ENCODE data around the gene GNAI2.
"Not testable (repeated sequence)": the region's sequence is repeated elsewhere in the genome, so short reads cannot be mapped to it uniquely, and the experiment has no call there.

Gene GNAI2

GRCh38 chr3:50226888-50227389 is 9.1 kb upstream of the GNAI2 start:
- DNase-seq (ENCODE audit: low spot score), result peak; percentile 21

GRCh38 chr3:50227390-50228183 is 8.4 kb upstream of the GNAI2 start:
- peak; percentile 94 for DNase-seq (ENCODE audit: low spot score)

DNA sequence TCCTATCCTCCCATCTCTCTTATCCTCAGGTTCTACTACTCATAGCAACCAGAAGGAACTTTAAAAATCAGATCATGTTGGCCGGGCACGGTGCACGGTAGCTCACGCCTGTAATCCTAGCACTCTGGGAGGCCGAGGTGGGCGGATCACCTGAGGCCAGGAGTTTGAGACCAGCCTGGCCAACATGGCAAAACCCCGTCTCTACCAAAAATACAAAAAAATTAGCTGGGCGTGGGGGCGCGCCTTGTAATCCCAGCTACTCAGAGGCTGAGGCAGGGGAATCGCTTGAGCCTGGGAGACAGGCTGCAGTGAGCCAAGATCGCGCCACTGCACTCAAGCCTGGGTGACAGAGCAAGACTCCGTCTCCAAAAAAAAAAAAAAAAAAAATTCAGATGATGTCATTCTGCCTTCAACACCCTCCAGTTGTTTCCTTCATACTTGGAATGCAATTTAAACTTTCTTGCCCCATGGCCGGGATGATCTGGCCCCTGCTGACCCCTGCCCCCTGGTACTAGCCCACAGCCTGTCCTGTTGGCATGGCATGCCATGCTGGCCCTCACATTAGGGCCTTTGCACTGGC is 7.7 kb upstream of the GNAI2 start:
- DNase-seq (ENCODE audit: low spot score), result not testable (repeated sequence)

- no peak for DNase-seq (ENCODE audit: low spot score)
Observed at GRCh38 chr3:50229490-50229889, 6.5 kb upstream of the GNAI2 start.

- no peak for DNase-seq (ENCODE audit: low spot score)
Observed at GRCh38 chr3:50230104-50230793, 5.8 kb upstream of the GNAI2 start.

DNA sequence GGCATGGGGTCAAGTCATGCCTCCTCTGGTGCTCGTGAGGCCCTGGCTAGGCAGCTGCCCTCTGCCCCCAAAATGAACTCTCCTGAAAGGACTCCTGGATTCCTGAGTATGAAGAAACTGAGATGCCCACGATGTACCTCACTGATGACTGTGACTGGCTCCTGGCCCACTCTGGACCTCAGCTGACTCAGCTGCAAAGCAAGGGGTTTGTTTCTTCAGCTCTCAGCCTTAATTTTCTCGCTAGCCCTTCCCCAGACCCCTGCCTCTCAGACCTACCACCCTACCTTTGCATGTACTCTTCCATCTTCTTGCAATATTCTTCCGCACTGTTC is 5.2 kb upstream of the GNAI2 start:
- DNase-seq (ENCODE audit: low spot score), result no peak

GRCh38 chr3:50231581-50231980 is 4.4 kb upstream of the GNAI2 start:
- no peak for DNase-seq (ENCODE audit: low spot score)

DNA sequence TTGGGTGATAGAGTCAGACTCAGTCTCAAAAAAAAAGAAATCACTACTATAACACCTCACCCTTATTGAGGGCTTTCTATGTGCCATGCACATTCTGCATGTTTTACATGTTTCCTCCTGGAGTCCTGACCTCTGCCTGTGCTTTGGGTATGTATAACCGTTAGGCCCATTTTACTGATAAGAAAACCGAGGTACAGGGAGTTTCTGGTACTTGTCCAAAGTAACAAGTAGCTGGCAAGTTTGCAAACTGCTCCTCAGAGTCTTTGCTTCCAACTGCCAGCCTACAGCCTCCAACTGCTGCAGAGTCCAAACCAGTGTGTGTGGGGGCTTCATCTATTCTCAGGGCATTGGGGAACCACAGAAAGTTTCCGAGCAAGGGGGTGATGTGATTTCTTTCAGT is 3.7 kb upstream of the GNAI2 start:
- DNase-seq (ENCODE audit: low spot score), result no peak

DNA sequence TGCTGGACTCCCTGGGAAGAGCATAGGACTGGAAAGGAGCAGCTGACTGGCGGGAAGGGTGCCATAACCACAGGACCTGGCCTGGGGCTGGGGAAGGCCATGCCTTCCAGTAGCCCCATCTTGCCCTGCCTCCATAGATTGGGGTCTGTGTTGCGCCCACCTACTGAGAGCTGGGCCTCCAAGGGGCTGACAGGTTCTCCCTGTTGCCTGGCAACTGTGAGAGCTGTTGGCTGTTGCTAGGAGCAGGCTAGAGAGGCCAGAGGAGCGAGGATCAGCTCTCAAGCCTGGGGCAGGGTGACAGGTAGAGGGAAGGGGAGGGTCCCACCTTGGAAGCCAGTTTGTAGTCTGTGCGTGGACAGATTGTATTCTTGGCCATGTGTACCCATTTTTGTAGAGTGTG is 2.8 kb upstream of the GNAI2 start:
- no peak for DNase-seq (ENCODE audit: low spot score)

- no peak for DNase-seq (ENCODE audit: low spot score)
Observed at GRCh38 chr3:50236484-50237132, 604 bp downstream of the GNAI2 start.

DNA sequence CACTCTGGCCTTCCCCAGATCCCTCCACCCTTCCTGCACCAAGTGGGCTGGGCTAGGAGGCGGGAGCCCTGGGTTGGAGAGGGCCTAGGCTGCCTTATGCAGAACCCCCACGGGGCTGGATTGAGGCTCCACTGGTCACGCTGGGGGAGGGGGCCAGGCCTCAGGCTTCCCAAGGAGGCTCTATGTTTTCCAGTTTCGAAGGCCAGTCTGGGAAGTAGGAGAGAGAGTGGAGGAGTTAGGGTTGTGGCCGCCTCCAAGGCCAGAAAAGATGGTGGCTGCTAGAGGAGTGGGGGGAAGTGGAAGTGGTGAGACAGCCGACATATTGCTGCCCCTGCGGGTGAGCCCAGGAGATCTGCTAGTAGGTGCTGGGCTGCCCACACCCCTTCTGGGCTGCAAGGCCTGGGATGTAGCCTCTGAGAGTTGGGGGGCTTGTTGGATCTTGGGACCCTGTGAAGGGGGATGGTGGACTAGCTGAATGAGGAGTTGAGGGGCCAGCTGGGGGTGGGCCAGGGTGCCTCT is 1.2 kb downstream of the GNAI2 start:
- no peak for DNase-seq (ENCODE audit: low spot score)

DNA sequence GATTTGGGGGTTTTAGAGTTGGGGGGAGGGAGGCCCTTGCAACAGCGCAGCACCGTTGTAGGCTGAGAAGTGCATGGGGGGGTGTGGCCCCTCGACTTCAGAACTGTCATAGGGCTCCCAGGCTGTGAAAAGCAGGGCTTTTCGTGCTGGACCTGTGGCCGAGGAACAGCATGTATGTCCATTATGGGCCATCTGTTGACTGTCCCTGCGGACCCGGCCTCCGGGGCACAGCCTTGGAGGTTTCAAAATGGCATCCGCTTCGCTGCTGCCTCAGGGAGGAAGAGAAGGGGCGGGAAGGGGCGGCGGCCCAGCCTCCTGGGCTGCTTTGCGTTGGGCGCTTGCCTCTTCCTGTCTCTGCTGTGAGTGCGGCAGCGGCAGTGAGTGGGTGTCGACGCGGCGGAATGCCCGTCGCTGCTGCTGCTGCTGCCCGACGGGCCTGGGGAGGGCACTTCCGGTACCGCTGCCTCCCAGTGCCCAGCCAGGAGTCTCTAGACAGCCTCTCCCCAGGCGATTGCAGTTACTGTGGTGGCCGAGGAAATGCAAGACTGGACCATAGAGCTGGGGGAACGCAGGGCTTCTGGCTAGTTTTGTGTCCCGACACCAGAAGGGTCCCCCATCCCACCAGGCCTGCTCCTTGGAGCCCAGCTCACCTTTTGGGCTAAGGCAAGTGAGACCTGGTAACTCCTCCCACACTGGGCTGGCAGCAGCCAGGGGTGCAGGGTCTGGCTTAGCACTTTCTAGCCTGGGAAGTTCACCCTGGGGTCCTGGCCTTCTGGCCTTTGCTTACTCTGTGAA is 1.9 kb downstream of the GNAI2 start:
- DNase-seq (ENCODE audit: low spot score), result no peak

DNA sequence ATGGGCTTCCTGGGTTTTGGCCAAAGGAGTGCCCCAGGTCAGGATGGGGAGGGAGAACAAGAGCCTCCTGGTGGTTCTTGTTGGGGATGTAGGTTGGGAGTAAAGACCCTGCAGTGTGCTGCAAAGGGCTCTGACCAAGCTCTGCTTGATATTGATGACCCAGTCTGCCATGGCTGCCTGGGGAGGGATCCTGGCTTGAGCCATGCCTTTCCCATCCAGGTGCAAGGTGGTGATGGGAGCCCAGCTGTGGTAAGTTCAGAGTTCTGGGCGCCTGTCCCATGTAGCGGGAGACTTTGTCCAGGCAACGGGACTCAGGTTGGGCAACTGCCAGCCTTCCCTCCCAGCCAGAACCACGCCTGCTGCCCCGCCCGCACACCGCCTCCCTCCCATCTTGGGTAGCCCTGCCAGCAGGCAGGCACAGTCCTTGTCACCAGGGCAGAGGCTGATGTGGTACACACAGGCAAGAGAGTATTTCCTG is 2.6 kb downstream of the GNAI2 start:
- DNase-seq (ENCODE audit: low spot score), result peak; percentile 69

DNA sequence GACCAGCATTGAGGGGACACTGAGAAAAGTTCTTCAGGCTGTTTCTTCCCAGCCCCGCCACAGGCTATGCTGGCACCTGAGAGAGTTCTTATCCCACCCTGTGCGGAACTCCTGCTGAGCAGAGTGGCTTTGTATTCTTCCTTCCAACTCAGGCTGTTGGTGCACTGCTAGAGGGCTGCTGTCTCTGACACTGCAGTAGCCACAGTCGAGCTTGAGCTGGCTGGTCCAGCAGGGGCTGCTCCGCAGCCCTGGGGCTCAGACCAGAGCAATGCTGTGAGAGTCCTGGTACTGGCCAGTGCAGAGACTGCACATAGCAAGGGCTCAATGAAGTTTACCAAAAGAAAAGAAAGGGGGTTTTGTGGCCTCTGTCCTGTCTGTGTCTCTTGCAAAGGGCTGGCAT is 3.6 kb downstream of the GNAI2 start:
- no peak for DNase-seq (ENCODE audit: low spot score)

DNA sequence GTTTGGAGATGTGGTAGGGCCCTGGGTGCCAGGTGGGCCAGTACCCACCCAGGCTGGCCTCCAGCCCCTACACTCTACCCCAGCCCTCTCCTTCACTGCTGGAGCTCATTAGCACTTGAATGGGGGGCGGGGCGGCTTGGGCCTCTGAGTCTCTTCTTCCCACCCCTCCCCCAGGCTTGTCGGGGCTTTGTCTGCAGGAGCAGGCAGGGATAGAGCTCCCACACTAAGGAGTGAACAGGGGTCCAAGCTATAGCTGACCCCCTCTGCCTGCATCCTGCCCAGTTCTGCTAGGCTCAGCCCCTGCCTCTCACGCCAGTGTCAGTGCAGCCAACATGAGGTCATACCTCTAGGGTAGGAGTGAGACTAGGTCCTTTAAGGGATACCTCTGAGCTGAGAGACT is 5.2 kb downstream of the GNAI2 start:
- DNase-seq (ENCODE audit: low spot score), result no peak

- no peak for DNase-seq (ENCODE audit: low spot score)
Observed at GRCh38 chr3:50241713-50242380, 5.8 kb downstream of the GNAI2 start.

- DNase-seq (ENCODE audit: low spot score), result no peak
Observed at GRCh38 chr3:50242381-50242770, 6.4 kb downstream of the GNAI2 start.

DNA sequence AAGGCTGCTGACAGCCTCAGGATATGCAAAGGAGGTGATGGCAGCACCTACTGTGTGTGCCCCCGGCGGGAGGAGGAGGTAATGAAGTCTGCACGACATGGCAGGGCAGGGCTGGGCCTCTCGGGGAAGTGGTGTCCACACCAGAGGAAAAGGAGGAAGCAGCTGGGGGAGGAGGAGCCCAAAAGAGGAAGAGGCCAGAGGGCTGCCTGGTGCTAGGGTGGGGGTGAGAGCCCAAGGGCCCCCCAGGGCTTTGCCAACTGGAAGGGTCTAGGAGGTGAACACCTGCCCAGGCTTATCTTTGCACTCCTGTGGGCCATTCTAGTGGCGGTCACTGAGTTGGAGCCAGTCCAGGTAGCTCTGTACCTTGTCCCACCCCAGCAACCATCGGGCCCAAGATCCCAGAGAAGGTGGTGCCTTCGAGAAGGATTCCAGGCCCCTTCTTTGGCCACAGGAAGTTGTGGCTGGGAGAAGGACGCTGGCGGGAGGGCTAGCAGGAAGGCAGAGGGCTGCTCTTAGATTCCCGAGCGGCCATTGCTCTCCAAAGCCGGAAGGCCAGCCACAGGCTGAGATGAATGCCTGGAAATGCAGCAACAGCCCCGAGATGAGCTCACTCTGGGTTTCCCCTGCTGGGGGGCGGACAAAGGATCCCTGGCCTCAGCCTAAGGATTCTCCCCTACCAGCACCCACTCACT is 7.0 kb downstream of the GNAI2 start:
- no peak for DNase-seq (ENCODE audit: low spot score)

DNA sequence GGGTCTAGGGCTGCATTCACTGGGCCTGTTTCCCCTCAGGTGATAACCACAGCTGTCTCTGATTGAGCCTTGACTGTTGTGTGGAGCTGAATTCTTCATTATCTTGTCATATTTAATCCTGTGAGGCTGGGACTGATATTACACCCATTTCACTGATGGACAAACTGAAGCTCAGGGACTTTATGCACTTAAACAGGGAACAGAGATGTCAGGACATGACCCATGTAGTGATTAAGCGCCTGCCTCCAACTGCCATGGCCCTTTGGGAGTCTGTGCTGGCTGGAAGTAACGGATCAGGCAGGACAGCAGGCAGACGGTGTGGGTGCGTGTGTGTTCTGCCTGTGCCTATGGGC is 7.5 kb downstream of the GNAI2 start:
- DNase-seq (ENCODE audit: low spot score), result no peak

DNA sequence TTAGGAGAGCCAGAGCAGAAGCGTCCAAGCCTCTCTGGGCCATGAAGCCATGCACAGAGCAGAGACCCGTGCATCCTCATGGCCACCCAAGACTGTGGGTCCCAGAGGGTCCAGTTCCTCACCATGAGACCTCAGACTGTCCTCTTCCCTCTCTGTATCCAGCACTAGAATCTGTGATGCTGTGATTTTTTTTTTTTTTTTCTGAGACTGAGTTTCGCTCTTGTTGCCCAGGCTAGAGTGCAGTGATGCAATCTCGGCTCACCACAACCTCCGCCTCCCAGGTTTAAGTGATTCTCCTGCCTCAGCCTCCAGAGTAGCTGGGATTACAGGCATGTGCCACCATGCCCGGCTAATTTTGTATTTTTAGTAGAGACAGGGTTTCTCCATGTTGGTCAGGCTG is 8.8 kb downstream of the GNAI2 start:
- not testable (repeated sequence) for DNase-seq (ENCODE audit: low spot score)

Measured in LoVo (cell line).